NCI-H2081 (cell line): ENCODE data around the gene CHST10.
"Not testable (repeated sequence)": the region's sequence is repeated elsewhere in the genome, so short reads cannot be mapped to it uniquely, and the experiment has no call there.

Source experiments
- DNase-seq, 2 experiments: peaks; one replicate each; lab custom pipeline; 2025; lab: John Stamatoyannopoulos, UW

CHST10 gene

DNA sequence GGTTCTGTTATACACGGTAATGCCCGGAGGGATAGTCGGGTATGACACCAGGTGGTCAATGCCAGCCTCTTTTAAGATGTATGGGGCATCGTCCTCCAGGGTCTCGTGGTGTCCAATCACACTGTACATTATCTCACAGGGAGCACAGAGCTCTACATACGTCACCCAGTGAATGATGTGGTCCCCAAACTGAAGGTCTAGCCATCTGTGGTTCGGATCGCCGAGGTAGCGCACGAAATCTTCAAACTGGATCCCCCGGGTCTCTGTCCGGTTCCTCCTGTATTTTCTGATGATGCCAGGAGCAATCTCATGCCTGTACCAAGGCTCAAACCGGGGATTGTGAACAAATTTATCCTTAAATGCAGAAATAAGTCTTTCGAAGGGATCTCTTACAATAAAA is 24.1 kb downstream of the CHST10 start:
- no peak for DNase-seq

DNA sequence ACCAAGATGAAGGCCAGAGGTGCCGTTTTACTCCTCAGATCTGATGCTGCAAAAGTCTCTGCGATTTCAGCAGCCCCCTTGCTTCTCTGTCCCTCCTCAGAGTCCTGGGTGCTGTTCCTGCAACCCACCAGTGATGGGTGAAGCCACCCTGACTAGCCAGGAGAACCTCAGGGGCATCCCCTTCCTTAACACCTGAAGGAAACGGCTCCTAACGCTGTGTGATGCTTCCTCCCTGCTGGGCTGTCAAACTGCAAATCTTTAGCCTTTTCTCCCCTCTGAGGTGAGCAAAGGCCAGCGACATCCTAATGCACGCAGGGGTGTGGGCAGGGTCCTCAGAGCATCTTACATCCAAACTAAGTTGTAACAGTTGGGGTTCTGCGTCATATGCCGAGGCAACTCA is 24.8 kb downstream of the CHST10 start:
- DNase-seq: no peak

GRCh38 chr2:100391735-100392515 is 25.5 kb downstream of the CHST10 start:
- peak in 1 of 2 experiments; percentile 17 for DNase-seq

DNA sequence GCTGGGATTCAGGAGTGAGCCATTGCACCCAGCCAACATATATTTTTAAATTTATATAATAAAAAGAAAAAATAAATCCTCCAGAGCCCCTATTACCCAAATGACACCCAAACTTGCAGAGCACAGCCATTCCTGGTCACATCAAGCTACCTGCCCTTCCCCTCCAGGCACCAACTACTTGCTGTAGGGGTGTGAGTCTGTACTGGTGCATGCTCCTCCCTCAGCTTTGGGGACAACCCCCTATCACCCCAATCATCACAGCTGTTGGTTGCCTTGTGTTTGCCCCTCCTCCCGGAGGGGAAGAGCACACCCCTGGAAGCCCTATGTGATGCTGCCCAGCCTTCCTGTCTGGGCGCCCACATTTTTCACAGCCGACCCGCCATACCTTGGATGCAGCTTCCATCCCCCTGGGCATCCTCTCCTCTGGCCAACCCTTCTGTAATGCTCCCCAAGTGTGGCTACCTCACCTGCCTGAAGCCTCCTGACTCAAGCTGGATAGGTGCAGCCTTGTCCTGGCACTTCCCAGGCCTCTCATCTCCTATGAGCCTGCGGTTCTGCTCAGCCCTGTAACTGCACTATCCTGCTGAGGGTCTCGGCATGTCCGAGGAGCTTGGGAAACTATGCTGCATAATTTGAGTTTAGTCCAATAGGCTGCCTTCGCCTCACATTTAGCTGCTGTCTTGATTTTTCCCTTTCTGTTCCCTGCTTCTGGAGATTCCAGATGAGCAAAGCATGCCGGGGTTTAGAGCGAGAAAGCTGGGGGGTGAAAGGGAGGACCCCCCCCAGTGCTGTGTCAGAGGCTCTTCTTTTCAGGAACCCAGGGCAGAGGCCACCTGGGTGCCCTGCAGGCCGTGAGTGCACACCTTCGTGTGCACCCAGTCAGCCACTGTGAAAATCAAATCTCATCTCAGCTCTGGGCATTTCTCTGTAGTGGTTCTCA is 27.2 kb downstream of the CHST10 start:
- no peak for DNase-seq

GRCh38 chr2:100388703-100389102 is 28.8 kb downstream of the CHST10 start:
- no peak for DNase-seq

DNA sequence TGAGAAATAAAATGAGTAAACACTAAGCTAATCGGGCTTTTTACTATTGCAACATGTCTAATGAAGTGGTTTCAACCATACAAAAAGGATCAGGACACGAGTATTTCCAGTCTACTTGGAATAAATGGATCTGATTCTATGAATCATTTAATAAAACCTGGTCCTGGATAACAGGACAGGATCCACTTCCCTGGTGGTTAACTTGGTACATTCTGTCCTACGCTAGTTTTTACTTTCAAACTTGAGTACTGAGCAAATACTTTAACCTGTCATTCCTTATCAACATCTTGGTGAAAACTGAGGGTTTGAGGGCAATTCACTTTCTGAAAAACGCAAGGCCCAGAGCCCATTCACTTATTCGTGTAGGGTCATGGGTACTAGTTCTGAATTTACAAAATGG is 33.5 kb downstream of the CHST10 start:
- DNase-seq: no peak

DNA sequence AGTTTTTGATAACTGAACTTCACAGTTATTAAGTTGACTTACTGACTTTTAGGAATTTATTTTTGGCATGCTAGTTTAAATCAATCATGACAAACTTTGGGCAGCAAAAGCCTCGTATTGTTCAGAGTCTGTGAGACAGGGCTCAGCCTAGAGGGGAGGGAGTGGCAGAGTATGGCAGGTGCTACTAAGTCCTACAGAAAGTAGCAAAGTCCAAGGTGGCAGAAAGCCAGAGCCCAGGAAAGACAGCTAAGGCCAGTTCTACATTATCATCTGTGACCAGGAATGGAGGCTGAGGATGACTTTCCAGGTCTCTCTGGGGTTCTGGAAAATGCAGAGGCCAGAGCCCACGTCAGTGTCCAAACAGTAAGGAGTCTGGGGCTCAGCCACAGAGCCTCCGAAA is 34.2 kb downstream of the CHST10 start:
- DNase-seq: no peak

DNA sequence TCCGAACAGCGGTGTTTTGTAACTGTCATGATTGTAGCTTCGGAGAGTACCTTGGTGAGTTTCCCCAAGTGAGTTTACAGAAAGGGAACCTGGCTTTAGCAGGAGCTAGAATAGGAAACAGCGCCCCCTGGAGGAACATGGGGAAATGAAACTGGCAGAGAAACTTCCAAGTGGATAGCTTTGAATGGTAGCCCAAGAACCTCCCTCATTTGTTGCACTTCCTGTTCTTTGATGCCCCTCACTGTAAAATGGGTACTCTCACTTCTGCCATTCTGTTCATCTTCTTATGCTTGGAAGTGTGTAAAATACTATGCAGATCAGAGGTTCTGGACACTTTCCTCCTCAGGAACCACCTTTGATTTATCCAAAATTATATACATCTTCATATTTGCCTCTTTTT is 36.2 kb downstream of the CHST10 start:
- DNase-seq: peak; percentile 70 to 86

- no peak for DNase-seq
Observed at GRCh38 chr2:100380681-100381080, 36.8 kb downstream of the CHST10 start.

DNA sequence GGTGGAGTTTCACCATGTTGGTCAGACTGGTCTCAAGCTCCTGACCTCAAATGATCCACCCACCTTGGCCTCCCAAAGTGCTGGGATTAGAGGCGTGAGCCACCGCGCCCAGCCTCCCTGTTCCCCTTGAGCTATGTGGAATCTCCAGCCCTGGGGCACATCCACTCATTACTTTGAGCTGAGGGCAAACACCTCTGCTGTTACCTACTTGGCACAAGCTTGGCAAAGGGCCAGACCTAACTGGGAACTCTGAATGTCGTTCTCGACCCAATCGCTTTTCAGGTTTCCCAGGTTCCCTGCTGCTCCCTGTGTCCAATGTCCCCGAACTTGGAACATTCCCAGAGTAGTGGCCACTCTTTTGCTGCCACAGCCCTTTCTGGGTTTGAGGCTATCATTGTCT is 40.6 kb downstream of the CHST10 start:
- DNase-seq: no peak

DNA sequence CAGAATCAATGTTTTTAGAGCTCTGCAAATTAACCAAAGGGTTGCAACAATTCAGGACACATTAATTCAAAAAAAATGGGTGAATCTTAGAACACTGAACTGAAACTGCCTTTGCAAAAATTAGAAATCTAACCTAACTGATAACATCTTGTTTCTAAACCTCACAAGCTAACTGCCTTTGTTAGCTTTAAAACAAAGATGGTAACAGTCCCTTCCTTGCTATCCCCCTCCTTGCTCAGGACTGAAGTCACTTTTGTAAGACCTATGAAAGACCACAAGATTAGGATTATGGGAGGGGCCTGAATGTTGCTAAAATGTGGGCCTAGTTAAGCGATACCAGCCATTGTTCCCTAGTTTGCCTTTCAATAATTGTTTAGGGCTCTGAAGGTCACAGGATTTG is 50.3 kb downstream of the CHST10 start:
- no peak for DNase-seq

GRCh38 chr2:100365434-100365833 is 52.0 kb downstream of the CHST10 start:
- peak; percentile 69 to 89 for DNase-seq

DNA sequence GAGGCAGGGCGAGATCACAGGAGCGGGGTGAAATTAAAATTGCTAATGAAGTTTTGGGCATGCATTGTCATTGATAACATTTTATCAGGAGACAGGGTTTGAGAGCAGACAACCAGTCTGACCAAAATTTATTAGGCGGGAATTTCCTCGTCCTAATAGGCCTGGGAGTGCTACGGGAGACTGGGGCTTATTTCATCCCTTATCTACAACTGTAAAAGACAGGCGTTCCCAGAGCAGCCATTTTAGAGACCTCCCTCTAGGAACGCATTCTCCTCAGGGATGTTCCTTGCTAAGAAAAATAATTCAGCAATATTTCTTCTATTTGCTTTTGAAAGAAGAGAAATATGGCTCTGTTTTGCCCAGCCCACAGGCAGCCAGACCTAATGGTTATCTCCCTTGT is 55.2 kb downstream of the CHST10 start:
- not testable (repeated sequence) for DNase-seq

GRCh38 chr2:100359576-100359975 is 57.9 kb downstream of the CHST10 start:
- no peak for DNase-seq

DNA sequence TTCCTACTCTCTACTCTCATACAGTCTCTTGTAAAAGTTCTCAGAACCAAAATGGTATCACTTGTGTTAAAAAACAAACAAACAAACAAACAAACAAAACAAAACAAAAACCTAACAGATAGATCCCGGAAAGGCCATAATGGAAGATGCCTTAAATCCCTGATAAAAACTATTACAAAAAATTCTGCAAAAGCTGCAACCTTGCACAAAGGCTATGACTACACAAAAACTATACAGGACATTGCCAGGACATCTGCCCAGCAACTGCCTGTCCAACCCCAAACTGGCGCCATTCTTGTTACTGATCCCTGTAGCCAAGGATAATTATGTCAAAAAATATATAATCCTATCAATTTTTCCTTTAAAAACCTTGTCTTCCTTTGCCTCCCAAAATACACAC is 58.9 kb downstream of the CHST10 start:
- DNase-seq: no peak

DNA sequence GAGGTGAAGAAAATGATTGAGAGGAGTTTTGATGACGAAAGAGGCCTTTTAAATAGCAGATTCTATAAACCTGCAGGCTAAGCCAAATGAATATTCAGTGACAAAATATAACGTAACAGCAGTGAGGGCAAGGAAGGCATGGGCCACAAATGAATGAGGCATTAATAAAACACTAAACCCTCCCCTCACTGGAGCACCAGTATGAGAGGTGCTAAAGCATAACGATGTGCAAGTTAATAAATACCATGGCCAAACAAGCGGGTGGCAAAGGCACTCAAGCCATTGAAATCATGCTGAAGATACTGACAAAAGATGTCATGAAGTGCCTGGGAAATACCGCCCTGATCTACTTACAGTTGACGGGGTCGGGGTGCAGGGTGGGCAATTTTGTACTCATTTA is 64.9 kb downstream of the CHST10 start:
- no peak for DNase-seq

DNA sequence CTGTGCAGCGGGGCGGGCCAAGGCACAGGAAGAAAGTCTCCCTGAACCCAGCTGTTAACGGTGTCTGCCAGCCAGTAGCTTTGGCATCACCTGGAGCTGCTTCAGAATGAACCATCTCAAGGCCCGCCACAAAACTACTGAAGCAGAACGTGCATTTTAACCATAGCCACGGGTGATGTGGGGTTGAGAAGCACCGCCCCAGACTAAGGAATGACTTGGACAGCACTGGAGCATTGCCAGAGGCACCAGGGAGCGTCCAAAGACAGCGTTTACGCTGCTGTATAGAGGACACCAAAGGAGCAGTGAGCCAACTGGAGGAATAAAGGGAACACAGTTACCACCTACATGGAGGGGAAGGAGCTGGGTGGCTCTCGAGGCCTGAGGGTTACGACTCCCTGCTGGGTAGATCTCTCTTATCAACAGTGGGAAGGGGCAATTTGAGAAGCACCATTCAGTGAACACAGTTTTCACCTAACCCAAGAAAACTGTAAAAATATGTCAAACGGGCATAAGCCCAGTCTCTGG is 66.7 kb downstream of the CHST10 start:
- peak in 1 of 2 experiments; percentile 2 for DNase-seq

DNA sequence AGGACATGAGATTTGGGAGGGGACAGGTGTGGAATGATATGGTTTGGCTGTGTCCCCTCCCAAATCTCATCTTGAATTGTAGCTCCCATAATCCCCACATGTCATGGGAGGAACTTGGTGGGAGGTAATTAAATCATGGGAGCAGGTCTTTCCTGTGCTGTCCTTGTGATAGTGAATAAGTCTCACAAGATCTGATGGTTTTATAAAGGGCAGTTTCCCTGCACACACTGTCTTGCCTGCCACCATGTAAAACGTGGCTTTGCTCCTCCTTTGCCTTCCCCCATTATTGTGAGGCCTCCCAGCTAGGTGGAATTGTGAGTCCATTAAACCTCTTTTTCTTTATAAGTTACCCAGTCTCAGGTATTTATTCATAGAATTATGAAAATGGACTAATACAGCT is 72.3 kb downstream of the CHST10 start:
- not testable (repeated sequence) for DNase-seq

GRCh38 chr2:100344433-100344832 is 73.0 kb downstream of the CHST10 start:
- no peak for DNase-seq

GRCh38 chr2:100342466-100342865 is 75.0 kb downstream of the CHST10 start:
- DNase-seq: not testable (repeated sequence)
